Measurements from ENCODE around the gene TEAD4.

TEAD4 gene

DNA sequence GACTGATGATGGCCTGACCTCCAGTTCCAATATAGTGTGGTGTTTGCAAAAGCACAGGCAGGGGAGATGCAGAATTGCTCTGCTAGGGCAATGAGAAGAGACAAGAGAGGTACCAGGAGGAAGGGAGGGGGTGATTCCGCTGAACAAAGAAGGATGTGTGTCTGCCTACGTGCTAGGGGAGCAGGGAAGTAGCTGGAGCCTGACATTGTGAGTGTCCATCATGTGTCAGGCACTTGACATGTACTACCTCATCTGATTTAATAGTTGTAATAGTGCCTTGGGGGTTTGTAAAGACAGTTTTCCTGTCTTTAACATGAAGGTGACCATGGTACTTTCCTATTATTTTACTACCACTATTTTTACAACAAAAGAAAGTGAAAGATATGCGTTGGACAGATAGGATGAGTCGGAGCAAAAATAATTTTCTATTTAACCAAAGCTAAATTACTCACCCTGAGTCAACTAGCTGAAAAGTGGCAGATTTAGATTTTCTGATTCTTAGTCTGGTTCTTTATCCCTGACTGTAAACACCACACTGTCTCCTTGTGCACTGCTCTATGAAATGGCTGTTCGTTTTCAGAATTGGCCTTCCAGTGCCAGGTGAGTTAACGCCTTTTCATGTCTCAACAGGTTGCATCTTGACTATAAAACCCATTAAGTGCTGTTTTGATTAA, 33.7 kb upstream of the TEAD4 start:
- no peak for DNase-seq (ENCODE audit: low read depth, low spot score)
- H3K4me3 ChIP-seq (ENCODE audit: low read depth, low read length) = no peak overlapping the region
- TF ChIP-seq, protein P1, sequence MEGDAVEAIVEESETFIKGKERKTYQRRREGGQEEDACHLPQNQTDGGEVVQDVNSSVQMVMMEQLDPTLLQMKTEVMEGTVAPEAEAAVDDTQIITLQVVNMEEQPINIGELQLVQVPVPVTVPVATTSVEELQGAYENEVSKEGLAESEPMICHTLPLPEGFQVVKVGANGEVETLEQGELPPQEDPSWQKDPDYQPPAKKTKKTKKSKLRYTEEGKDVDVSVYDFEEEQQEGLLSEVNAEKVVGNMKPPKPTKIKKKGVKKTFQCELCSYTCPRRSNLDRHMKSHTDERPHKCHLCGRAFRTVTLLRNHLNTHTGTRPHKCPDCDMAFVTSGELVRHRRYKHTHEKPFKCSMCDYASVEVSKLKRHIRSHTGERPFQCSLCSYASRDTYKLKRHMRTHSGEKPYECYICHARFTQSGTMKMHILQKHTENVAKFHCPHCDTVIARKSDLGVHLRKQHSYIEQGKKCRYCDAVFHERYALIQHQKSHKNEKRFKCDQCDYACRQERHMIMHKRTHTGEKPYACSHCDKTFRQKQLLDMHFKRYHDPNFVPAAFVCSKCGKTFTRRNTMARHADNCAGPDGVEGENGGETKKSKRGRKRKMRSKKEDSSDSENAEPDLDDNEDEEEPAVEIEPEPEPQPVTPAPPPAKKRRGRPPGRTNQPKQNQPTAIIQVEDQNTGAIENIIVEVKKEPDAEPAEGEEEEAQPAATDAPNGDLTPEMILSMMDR (IDR thresholded peaks at IDR 0.05; ENCODE audit: insufficient read depth, low read length, missing control alignments) = no peak
- ChIA-PET CTCF (interaction anchor here (0.7 to 1.5 kb wide), 3 partner anchors 17 to 87 kb away, joined by 3 to 4 read pairs (median 3); no protein-coding TSS in a partner anchor), POLR2A (interaction anchor here (0.9 kb wide), 1 partner anchor 13 kb away, joined by 3 read pairs; no protein-coding TSS in a partner anchor)

DNA sequence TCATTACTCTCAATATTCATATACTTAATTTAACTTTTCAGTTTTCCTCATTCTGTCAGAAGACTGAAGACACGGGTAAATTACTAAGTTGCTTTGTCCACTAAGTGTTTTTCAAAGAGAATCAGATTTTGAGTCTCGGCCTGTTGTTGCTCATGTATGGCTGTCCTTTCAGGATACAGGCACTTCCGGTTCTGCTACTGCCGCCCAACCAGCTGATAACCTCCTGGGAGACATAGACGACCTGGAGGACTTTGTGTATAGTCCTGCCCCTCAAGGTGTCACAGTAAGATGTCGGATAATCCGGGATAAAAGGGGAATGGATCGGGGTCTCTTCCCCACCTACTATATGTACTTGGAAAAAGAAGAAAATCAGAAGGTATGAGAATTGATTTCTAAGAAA, 28.3 kb upstream of the TEAD4 start:
- TF ChIP-seq, protein P1 (IDR thresholded peaks at IDR 0.05; ENCODE audit: insufficient read depth, low read length, missing control alignments) = no peak
- H3K4me3 ChIP-seq (ENCODE audit: low read depth, low read length) = no peak overlapping the region
- ChIA-PET CTCF (interaction anchor here (0.9 to 1.7 kb wide), 2 partner anchors 14 to 103 kb away, joined by 3 to 4 read pairs; no protein-coding TSS in a partner anchor), POLR2A (no interaction called here)
- no peak for DNase-seq (ENCODE audit: low read depth, low spot score)

DNA sequence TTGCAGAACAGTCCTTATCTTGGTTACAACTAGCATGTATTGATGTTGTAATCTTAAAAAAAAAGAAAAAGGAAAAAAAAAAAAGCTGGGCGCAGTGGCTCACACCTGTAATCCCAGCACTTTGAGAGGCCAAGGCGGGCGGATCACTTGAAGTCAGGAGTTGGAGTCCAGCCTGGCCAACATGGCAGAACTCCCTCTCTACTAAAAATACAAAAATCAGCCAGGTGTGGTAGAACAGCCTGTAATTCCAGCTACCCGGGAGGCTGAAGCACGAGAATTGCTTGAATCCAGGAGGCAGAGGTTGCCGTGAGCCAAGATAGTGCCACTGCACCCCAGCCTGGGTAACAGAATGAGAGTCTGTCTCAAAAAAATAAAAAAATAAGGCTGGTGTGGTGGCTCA, 25.6 kb upstream of the TEAD4 start:
- no peak for DNase-seq (ENCODE audit: low read depth, low spot score)
- TF ChIP-seq, protein P1 (IDR thresholded peaks at IDR 0.05; ENCODE audit: insufficient read depth, low read length, missing control alignments) = no peak
- no peak overlapping the region for H3K4me3 ChIP-seq (ENCODE audit: low read depth, low read length)
- ChIA-PET CTCF (interaction anchor here (1.2 to 2.3 kb wide), 3 partner anchors 10 to 101 kb away, joined by 3 to 11 read pairs (median 4); no protein-coding TSS in a partner anchor), POLR2A (no interaction called here)

DNA sequence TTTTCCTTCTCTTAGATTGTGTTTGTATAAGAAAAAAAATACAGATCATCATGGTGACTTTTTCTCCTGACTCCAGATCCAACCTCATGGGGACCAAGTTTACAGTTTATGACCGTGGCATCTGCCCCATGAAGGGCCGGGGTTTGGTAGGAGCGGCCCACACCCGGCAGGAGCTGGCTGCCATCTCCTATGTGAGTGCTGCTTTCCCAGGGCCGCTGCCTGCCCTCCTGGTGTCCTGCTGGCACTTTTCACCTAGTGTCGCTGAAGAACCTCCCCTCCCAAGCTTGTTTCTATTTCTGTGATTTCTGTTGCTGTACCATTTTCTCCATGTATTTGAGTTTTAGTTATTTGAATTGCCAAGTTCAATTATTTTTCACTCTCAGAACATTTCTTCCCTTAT, 24.8 kb upstream of the TEAD4 start:
- POLR2A ChIA-PET = interaction anchor here (0.7 kb wide), 1 partner anchor 43 kb away, joined by 3 read pairs; the partner anchor contains the start of gene TULP3
- CTCF ChIA-PET = interaction anchor here (0.7 to 2.3 kb wide), 3 partner anchors 9 to 46 kb away, joined by 3 to 11 read pairs (median 4); no protein-coding TSS in a partner anchor
- TF ChIP-seq, protein P1 (IDR thresholded peaks at IDR 0.05; ENCODE audit: insufficient read depth, low read length, missing control alignments) = no peak
- H3K4me3 ChIP-seq (ENCODE audit: low read depth, low read length) = no peak overlapping the region
- DNase-seq (ENCODE audit: low read depth, low spot score) = no peak

DNA sequence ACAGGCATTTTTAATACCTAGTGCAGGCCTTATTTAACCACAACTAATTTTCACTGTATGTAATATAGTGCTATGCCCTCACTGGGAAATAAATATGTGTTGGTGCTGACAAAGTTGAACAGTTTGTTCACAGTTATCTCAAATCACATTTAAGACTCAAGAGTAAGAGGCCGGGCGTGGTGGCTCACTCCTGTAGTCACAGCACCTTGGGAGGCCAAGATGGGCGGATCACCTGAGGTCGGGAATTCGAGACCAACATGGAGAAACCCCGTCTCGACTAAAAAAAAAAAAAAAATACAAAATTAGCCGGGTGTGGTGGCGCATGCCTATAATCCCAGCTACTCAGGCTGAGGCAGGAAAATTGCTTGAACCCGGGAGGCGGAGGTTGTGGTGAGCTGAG, 22.9 kb upstream of the TEAD4 start:
- no peak for DNase-seq (ENCODE audit: low read depth, low spot score)
- ChIA-PET CTCF (no interaction called here), POLR2A (no interaction called here)
- H3K4me3 ChIP-seq (ENCODE audit: low read depth, low read length) = no peak overlapping the region
- TF ChIP-seq, protein P1 (IDR thresholded peaks at IDR 0.05; ENCODE audit: insufficient read depth, low read length, missing control alignments) = no peak

DNA sequence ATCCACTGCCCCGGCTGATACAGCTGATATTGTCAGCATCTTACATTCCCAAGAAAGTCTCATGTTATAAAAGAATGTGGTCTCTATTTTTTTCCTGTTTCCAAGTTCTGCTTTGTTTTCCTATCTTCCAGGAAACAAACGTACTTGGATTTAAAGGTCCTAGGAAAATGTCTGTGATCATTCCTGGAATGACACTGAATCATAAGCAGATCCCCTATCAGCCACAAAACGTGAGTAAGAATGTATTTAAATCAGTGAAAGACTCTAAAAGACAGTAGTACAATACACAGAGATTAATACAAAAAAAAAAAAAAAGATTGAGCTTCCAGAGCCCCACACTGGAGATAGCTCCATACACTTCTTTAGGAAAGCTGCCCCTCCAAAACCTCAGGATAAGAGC, 21.7 kb upstream of the TEAD4 start:
- H3K4me3 ChIP-seq (ENCODE audit: low read depth, low read length) = no peak overlapping the region
- no peak for DNase-seq (ENCODE audit: low read depth, low spot score)
- TF ChIP-seq, protein P1 (IDR thresholded peaks at IDR 0.05; ENCODE audit: insufficient read depth, low read length, missing control alignments) = no peak
- POLR2A ChIA-PET = no interaction called here
- CTCF ChIA-PET = no interaction called here
